Astrocyte of the spinal cord (primary cell): ENCODE measurements around the gene ANKRD40CL.

Experiments used
- DNase-seq: peaks from one replicate; pipeline ENCODE4 v3.0.0; 2011; ENCODE audit warnings: low read depth, low spot score
- H3K4me3 ChIP-seq: 2 replicates; pipeline ENCODE4 v1.5.1; 2011; ENCODE audit warnings: low read depth, mild to moderate bottlenecking, low read length, moderate library complexity
- in situ Hi-C: cut with HindIII; loops from 2 replicates; pipeline ENCODE4 v1.10.0; 2017; ENCODE audit warnings: low sequenced_read_pairs
- TF ChIP-seq, protein P1 (sequence below): IDR thresholded peaks from 2 replicates; pipeline ENCODE4 v1.5.1; 2012; ENCODE audit warnings: low read depth, mild to moderate bottlenecking, low read length, inconsistent platforms

The ANKRD40CL gene

DNA sequence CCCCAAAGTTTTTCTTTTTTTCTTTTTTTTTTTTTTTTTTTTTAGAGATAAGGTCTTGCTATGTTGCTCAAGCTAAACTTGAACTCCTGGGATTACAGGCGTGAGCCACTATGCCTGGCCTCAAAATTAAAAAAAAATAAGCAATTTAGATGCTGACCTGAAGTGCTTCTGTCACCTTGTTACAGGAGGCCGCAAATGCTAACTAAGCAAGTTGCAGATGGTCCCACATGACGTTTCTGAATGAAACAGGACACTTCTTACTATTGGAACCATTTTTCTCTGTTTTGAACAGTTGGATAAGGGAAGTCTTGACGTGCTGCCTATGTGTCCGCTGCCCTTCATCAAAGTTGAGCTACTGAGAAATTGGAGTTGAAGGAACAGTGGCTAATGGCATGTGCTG lies 8.8 kb downstream of the ANKRD40CL start:
- H3K4me3 ChIP-seq = no peak overlapping the region
- in situ Hi-C loops = no loop called here
- DNase-seq = no peak
- TF ChIP-seq, protein P1, sequence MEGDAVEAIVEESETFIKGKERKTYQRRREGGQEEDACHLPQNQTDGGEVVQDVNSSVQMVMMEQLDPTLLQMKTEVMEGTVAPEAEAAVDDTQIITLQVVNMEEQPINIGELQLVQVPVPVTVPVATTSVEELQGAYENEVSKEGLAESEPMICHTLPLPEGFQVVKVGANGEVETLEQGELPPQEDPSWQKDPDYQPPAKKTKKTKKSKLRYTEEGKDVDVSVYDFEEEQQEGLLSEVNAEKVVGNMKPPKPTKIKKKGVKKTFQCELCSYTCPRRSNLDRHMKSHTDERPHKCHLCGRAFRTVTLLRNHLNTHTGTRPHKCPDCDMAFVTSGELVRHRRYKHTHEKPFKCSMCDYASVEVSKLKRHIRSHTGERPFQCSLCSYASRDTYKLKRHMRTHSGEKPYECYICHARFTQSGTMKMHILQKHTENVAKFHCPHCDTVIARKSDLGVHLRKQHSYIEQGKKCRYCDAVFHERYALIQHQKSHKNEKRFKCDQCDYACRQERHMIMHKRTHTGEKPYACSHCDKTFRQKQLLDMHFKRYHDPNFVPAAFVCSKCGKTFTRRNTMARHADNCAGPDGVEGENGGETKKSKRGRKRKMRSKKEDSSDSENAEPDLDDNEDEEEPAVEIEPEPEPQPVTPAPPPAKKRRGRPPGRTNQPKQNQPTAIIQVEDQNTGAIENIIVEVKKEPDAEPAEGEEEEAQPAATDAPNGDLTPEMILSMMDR = no peak

- in situ Hi-C loops = no loop called here
- TF ChIP-seq, protein P1 = no peak
- H3K4me3 ChIP-seq = no peak overlapping the region
- DNase-seq = no peak
These were observed 12.8 kb downstream of the ANKRD40CL start for GRCh38 chr17:50754521-50754920.

DNA sequence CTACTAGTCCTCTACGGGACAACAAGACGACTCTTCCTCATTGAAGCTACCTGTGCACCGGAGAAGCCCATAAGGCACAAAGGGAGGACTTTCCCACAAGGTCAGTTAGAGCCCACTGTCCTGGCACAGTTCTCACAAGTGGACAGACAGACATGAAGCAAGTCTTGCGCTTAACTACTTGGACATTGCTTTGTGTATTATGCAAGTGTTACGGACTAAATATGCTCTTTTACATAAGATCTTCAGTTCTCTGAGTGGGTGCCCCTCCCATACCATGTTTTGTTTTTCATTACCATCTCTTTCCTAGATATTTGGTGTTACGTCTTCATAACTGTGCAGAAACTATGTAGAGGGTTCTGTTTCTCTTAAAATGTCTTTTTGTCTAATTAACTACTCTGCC lies 18.1 kb downstream of the ANKRD40CL start:
- TF ChIP-seq, protein P1 = no peak
- H3K4me3 ChIP-seq = no peak overlapping the region
- in situ Hi-C loops = no loop called here

GRCh38 chr17:50745631-50746030 lies 21.7 kb downstream of the ANKRD40CL start:
- DNase-seq = no peak
- in situ Hi-C loops = no loop called here
- no peak overlapping the region for H3K4me3 ChIP-seq
- TF ChIP-seq, protein P1 = no peak

More for the DNA sequence above, 18.1 kb downstream of the ANKRD40CL start:
- DNase-seq = no peak

DNA sequence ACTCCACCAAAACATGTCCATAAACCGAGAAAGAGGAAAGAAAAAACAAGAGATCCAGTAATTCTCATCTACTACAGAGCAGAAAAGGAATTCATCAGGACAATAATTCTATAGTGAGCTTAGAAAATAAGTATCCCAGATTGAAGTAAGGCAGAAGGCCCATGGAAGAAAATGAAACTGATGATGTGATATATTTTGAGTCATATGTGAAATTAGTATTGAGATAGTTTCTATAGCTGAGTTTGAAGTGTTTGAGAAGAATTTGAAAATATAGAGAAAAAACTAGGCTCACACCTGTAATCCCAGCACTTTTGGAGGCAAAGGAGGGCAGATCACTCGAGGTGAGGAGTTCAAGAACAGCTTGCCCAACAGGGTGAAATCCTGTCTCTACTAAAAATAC lies 28.2 kb downstream of the ANKRD40CL start:
- no peak for DNase-seq
- TF ChIP-seq, protein P1 = no peak
- in situ Hi-C loops = no loop called here
- no peak overlapping the region for H3K4me3 ChIP-seq

DNA sequence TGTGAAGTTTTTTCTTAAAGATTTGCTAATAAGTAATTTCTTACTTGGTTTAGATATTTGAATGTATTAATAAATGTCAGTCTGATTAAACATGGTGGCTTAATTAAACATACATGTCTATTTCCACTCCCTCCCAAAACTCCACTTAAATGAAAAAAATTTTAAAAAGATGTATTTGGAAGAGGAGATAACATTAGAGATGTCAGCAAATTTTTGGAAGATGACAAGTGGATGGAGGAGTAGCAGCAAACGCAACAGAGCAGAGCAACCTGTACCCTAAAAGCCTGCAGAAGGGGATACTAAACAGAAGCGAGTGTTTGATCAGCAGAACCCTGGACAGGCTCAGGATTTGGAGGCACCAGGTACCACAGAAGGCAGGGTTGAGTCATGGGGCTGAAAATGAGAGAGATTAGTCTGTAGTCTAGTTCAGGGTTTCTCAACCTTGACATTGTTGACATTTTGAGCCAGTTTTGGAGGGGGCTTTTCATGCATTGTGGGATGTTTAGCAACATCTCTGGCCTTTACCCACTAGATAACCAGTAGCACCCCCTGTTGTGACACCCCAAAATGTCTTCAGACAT lies 30.1 kb downstream of the ANKRD40CL start:
- DNase-seq = no peak
- in situ Hi-C loops = no loop called here
- H3K4me3 ChIP-seq = no peak overlapping the region
- TF ChIP-seq, protein P1 = no peak
